Right hindlimb (tissue), 1 donor: ENCODE data around the gene ANTXR2.

Experiments
- DNase-seq: peaks from one replicate; pipeline ENCODE4 v3.0.0-alpha.2; 2018

The ANTXR2 gene

GRCh38 chr4:80065601-80066000, 7.4 kb downstream of the ANTXR2 start:
- DNase-seq: no peak

- no peak for DNase-seq
Observed at GRCh38 chr4:80062527-80062926, 10.5 kb downstream of the ANTXR2 start.

- no peak for DNase-seq
Observed at GRCh38 chr4:80060804-80061203, 12.2 kb downstream of the ANTXR2 start.

DNA sequence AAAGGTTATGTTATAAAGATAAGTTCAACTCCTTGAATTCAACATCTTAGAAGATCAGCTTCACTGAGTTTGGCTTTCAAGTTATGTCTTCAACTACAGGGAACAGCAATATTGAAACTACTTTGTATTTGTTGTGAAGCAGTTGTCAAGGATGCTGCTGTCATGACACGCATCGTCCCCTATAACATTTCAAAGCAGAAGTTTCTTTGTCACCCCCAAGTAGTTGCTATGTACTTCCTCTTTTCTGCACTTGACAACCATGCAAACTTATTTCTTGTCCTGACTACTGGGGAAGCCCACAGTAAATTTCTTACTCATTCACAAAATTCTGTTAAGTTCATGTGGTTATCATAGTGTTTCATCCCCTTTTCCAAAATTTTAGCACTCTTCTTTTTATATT, 14.3 kb downstream of the ANTXR2 start:
- DNase-seq: no peak

DNA sequence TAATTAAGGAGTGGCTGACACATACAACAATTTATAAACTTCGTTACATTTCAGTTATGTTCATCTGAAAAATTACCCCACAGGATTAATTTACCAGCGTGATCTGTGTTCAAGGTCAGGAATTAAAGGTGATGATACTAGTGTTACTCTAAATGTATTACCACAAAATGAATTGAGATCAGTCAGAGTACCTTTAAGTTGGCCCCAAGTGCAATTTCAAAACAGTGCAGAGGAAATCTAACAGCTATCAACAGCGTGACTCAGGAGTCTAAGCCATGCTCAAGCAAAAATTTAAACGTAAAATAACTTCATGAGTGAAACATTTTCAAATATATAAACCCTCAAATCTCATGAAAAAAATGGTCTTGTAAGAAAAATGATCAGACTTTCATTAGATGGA, 18.7 kb downstream of the ANTXR2 start:
- no peak for DNase-seq

GRCh38 chr4:80053140-80053910, 19.7 kb downstream of the ANTXR2 start:
- DNase-seq: no peak

GRCh38 chr4:80049813-80050534, 23.1 kb downstream of the ANTXR2 start:
- no peak for DNase-seq

- DNase-seq: no peak
Observed at GRCh38 chr4:80049402-80049801, 23.6 kb downstream of the ANTXR2 start.

DNA sequence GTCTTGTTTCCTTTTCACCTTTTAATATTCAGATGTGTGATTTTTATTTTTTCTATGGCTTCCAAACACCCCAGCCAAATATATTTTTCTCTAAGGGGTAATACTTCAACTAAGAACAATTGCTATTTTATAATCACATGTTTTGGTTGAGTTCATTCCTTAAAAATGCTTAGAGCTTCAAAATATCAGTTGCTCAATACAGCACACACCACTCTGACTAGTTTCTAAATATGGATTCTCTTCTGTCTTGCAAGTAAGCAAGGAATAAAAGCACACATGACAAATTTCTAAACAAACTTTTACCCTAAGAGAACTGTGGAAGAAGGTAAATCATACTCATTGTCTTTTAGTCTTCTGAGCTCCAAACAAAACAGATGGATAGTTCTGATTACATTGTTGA, 27.2 kb downstream of the ANTXR2 start:
- no peak for DNase-seq

DNA sequence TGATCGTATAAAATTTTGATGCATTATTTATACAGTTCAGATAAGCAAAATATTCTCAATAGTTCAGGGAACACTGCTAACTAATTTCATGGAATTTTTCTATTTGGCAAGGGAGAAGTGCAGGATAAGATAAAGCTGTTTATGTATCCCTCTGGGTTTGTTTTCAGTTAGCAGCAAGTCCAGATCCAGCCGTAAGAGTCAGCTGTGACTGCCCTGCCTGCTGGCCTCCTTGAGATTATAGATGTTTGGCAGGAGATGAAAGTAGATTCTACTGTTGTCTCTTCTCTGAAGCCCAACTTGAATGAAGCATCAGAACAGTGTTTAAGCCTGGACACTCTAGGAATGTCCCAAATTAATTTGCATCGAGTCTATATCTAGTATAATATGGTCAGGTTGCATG, 29.5 kb downstream of the ANTXR2 start:
- DNase-seq: no peak

DNA sequence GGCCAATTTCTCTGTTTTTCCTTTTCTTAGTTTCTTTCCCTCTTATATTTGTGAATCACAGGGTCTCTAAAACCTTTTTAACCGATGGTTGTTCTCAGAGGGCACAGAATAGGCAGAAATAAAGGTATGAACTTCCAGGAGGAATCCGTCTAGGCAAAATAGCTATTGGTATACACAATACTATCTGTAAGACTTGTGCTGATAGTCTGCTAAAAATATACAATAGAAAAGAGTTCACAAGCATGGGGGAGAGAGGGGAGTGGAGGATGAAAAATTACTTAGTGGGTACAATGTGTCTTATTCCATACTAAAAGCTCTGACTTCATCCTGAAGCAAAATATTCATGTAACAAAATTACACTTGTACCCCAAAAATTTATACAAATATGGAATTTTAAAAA, 30.2 kb downstream of the ANTXR2 start:
- no peak for DNase-seq

DNA sequence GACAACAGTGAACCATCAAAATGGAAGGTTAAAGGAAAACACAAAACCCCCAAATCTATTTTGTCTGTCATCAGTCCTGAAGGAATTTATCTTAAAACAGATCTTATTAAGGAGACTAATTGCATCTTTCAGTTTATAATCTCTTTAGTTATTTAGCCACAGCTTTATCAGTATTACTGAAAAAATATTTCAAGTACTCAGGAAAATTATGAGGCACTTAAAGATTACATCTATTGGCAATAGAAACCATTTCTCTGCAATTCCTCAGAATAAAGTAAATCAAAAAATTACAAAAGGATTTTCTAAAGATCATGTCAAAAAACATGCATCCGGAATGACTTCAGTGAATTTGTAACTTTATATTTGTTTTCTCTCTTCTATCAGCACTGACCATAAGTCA, 35.2 kb downstream of the ANTXR2 start:
- no peak for DNase-seq

DNA sequence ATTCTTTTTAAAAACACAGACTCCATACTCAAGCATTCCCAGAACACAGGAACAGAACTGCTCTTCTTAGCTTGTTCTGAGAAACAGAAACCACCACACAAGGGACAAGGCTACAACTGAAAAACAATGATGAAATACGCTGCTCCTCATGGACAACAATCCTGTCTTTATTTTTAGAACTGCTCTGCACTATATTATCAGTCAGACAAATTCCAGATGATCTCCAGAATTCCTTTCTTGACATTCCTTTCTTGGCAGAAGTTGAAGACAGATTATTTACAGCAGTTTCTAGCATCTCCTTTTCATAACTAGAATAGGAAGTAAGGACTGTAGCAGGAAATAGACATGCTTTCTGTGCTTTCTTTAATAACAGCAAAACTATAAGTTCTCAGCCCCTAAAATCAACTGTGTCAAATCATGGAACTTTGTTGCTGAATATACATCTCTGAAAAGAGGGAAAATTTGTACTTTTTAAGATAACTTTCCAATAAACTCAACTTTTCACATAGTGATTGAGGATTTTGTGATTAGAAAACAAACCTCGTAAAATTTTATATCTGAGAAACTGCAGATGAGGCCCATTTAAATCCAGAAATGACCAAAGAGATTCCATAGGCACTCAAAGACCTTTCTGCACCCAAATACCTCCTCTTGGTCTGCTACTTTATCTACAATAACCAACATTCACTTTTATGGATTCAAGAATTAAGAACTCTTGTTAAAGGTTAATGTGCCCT, 35.9 kb downstream of the ANTXR2 start:
- no peak for DNase-seq

- DNase-seq: no peak
Observed at GRCh38 chr4:80036306-80036705, 36.7 kb downstream of the ANTXR2 start.

DNA sequence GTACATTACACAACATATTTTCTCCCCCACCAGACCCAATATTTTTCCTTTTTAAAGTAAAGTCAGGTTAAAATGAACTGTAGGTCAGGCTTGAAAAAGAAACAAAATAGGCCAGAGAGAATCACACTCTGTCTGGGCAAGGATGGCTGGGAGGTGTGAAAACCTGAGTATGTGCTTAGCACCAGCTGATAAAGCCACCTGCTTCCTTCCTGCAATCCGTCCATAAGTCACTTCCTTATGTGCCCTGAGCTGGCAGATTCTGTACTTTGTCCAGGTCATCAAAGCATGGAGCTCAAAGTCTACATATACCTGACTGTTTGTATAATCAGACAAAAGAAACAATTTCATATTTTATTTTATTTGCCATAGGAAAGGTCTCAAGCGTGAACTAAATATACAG, 37.7 kb downstream of the ANTXR2 start:
- no peak for DNase-seq

- no peak for DNase-seq
Observed at GRCh38 chr4:80033581-80033980, 39.4 kb downstream of the ANTXR2 start.

DNA sequence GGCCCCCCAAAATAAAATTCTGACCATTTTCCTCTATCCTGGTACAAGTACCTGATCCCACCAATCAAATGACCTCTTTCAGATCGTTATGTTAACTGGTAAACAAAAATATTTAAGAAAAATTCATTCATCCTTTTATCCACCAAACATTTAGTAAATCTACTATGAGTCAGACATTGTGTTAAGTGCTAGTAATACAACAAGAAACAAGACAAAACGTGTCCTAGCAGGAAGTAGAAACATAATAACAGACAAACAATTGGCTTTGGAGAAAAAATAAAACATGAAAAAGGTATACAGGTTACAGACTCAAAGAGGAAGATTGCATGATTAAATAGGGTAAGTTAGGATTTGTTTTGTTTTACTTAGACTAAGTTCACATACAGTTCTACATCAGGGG, 43.7 kb downstream of the ANTXR2 start:
- DNase-seq: no peak

GRCh38 chr4:80027611-80028010, 45.4 kb downstream of the ANTXR2 start:
- no peak for DNase-seq

DNA sequence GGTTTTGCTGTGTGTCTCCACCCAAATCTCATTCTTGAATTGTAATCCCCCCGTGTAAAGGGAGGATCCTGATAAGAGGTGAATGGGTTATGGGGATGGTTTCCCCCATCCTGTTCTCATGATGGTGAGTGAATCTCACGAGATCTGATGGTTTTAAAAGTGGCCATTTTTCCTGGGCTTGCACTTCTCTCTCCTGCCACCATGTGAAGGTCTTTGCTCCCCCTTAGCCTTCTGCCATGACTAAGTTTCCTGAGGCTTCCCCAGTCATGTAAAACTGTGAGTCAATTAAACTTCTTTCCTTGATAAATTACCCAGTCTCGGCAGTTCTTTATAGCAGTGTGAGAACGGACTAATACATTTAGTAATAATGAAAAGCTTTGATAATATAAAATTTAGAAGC, 46.9 kb downstream of the ANTXR2 start:
- DNase-seq: no peak

DNA sequence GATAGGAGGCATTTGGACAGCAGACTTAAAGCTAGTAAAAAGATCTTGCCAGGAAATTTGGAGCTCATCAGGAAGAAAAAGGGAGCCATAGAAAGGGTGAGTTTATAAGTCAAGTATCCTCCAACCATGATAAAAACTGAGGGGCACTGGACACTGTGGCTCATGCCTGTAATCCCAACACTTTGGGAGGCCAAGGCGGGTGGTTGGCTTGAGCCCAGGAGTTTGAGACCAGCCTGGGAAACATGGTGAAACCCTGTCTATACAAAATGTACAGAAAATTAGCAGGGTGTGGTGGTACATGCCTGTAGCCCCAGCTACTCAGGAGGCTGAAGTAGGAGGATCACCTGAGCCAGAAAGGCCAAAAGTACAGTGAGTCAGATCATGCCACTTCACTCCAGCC, 48.7 kb downstream of the ANTXR2 start:
- no peak for DNase-seq

- no peak for DNase-seq
Observed at GRCh38 chr4:80022282-80022681, 50.7 kb downstream of the ANTXR2 start.

- no peak for DNase-seq
Observed at GRCh38 chr4:80017125-80017854, 55.7 kb downstream of the ANTXR2 start.

DNA sequence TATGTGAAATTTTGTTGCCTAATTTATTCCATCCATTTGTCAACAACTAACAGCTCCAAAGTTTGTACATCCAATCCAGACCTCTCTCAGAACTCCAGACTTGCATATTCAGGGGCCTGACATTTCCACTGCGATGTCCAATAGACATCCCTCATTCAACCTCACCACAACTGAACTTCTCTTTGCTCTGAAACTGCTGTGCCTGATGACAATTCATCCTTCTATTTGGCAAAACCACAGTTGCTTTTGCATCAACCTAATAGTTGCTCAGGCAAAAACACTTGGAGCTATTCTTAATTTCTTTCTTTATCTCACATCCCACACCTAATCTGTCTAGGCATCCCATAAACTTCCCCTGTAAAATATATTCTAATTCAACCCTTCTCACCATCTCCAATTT, 56.5 kb downstream of the ANTXR2 start:
- no peak for DNase-seq
